HFFc6 (cell line): ENCODE measurements around the gene CCDC192. TPM values are rescaled to one million over a fixed set of nuclear protein-coding genes. Genes with fewer than 3 reads are reported as not detected.
A peak's percentile ranks its signal among the peaks of the same experiment; 100 is the strongest.

Experiments used
- DNase-seq: peaks from one replicate; pipeline ENCODE4 v3.0.0-alpha.2; 2018
- H3K27ac Mint-ChIP-seq: 2 replicates; pipeline ENCODE4 v1.8.0; 2020; ENCODE audit warnings: mild to moderate bottlenecking, mixed read lengths
- H3K27me3 Mint-ChIP-seq: 2 replicates; pipeline ENCODE4 v1.8.0; 2021; ENCODE audit warnings: mild to moderate bottlenecking, moderate library complexity, mixed read lengths; ENCODE audit not compliant: insufficient read depth
- H3K36me3 Mint-ChIP-seq: 2 replicates; pipeline ENCODE4 v1.8.0; 2021; ENCODE audit warnings: low read depth, mixed read lengths
- H3K4me1 Mint-ChIP-seq: 2 replicates; pipeline ENCODE4 v1.8.0; 2020; ENCODE audit warnings: low read depth, mixed read lengths
- H3K4me3 Mint-ChIP-seq: 2 replicates; pipeline ENCODE4 v1.8.0; 2020; ENCODE audit warnings: mild to moderate bottlenecking, moderate library complexity, mixed read lengths
- H3K9me3 Mint-ChIP-seq: 2 replicates; pipeline ENCODE4 v1.8.0; 2020; ENCODE audit warnings: mild to moderate bottlenecking, mixed read lengths
- total RNA-seq, 6 experiments: library from RNA; stranded (reverse); fragmentation: NEBNext Ultra II Directional; extraction: Animal tissue kit (Norgen Biotek cat#: 25700); gene quantifications; 2 replicates in 1 of 6; 3 replicates in 5 of 6; pipeline ENCODE4 v1.2.3, GENCODE V29; 2021
- TF ChIP-seq, protein P1 (sequence below): fragments of 200-600 bp; sonication (generic); IDR thresholded peaks from 2 replicates; pipeline ENCODE4 v1.5.0; 2021; ENCODE audit warnings: antibody characterized with exemption, mild to moderate bottlenecking

CCDC192 gene
- total RNA-seq, 6 experiments from 2014 or later, result not detected

DNA sequence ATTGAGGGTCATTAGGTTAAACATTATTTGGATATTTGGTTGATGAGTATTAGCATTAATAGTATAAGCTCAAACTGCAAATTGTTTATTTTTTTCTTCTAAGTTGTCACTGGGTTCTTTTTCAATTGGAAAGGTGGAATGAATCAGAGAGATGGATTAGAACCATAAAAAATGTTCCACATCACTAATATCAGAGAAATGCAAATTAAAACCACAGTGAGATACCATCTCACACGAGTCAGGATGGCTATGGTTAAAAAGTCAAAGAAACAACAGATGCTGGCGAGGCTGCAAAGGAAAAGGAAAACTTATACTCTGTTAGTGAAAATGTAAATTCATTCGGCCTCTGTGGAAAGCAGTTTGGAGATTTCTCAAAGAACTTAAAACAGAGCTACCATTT, 122.8 kb downstream of the CCDC192 start:
- H3K4me3 Mint-ChIP-seq, result peak overlapping the region; percentile 63
- peak overlapping the region; percentile 61; the same call in 1 of the 2 replicates for H3K27ac Mint-ChIP-seq
- H3K9me3 Mint-ChIP-seq, result no peaks in the 10 kb centered on the region
- peak; percentile 52 for DNase-seq
- H3K27me3 Mint-ChIP-seq, result peaks cover 11% of the 10 kb centered on the region; the same call in 1 of the 2 replicates
- H3K36me3 Mint-ChIP-seq, result no peaks in the 10 kb centered on the region
- TF ChIP-seq, protein P1, sequence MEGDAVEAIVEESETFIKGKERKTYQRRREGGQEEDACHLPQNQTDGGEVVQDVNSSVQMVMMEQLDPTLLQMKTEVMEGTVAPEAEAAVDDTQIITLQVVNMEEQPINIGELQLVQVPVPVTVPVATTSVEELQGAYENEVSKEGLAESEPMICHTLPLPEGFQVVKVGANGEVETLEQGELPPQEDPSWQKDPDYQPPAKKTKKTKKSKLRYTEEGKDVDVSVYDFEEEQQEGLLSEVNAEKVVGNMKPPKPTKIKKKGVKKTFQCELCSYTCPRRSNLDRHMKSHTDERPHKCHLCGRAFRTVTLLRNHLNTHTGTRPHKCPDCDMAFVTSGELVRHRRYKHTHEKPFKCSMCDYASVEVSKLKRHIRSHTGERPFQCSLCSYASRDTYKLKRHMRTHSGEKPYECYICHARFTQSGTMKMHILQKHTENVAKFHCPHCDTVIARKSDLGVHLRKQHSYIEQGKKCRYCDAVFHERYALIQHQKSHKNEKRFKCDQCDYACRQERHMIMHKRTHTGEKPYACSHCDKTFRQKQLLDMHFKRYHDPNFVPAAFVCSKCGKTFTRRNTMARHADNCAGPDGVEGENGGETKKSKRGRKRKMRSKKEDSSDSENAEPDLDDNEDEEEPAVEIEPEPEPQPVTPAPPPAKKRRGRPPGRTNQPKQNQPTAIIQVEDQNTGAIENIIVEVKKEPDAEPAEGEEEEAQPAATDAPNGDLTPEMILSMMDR, result no peak
- H3K4me1 Mint-ChIP-seq, result peaks cover 36% of the 10 kb centered on the region

DNA sequence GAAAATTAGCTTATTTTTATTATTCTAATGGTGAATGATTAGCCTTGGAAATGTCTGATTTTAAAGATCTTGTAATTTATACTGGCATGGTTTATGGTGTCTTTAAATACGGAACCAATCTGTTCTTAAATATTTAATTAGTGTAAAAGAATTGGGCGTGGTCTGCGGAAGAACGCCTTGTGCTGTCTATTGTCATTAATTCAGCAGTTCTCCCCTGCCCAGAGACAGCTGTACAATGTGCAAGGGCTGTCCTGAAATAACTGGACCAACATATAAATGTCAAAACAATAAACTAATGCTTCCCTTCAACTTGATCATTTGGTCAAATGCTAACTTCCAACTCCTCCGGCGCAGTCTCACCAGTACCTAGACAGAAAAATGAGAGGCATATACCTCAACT, 124.3 kb downstream of the CCDC192 start:
- H3K27me3 Mint-ChIP-seq, result peaks cover 13% of the 10 kb centered on the region; the same call in 1 of the 2 replicates
- peaks cover 22% of the 10 kb centered on the region for H3K4me1 Mint-ChIP-seq
- no peak overlapping the region for H3K4me3 Mint-ChIP-seq
- no peak overlapping the region for H3K27ac Mint-ChIP-seq
- H3K36me3 Mint-ChIP-seq, result no peaks in the 10 kb centered on the region
- H3K9me3 Mint-ChIP-seq, result no peaks in the 10 kb centered on the region
- TF ChIP-seq, protein P1, result no peak
- no peak for DNase-seq

DNA sequence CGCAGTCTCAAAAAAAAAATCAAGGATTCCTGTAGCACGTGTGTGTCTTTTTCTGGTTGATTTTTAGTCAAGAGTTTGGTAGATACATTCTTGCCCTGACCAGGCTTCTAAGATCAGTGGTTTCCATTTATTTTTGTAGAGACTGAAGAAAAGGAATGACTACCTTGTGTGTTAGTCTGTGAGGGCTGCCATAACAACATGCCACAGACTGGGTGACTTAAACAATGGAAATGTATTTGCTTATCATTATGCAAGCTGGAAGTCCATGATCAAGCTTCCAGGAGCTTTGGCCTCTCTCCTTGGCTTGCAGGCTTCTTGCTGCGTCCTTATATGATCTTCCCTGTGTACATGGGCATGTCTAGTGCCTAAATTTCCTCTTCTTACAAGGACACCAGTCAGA, 127.0 kb downstream of the CCDC192 start:
- H3K4me3 Mint-ChIP-seq, result no peak overlapping the region
- TF ChIP-seq, protein P1, result no peak
- H3K36me3 Mint-ChIP-seq, result no peaks in the 10 kb centered on the region
- H3K9me3 Mint-ChIP-seq, result no peaks in the 10 kb centered on the region
- H3K4me1 Mint-ChIP-seq, result peaks cover 20% of the 10 kb centered on the region
- H3K27ac Mint-ChIP-seq, result no peak overlapping the region
- DNase-seq, result no peak
- peaks cover 4% of the 10 kb centered on the region; the same call in 1 of the 2 replicates for H3K27me3 Mint-ChIP-seq

DNA sequence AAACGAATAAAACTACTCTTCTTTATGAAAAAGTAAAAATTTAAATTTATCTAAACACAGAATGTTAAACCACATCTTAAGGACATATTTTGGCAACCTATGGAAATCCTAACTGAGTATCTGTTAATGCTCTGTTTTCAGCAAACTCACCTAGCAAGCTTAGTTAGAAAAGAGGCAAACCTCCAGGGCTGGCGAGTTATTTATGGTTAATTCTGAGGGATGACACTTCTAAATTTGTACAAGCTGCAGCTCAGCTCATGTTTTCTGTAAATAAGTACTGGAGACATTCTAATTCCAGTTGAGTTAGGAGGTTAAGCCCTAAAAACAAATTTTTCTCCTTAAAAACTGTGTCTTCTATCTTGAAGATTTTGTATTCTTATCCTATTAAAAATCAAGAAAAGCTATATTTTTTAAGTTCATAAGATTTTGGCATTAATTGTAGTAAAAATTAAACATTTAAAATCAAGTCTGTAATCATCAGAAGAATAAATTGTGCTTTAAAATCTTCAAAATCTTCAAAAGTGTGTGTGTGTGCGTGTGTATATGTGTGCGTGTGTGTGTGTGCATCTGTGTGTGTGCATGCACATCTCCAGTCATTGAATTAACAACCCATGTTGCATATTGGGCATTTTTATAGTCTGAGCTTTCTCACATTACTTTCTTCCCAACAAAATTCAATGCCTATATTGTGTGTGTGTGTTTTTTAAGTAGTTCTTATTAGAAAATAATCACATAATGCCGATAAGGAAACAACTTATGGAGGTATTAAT, 127.8 kb downstream of the CCDC192 start:
- Mint-ChIP-seq H3K36me3 (no peaks in the 10 kb centered on the region), H3K4me3 (no peak overlapping the region), H3K9me3 (no peaks in the 10 kb centered on the region), H3K4me1 (peaks cover 12% of the 10 kb centered on the region), H3K27me3 (peaks cover 8% of the 10 kb centered on the region; the same call in 1 of the 2 replicates), H3K27ac (no peak overlapping the region)
- no peak for DNase-seq
- TF ChIP-seq, protein P1, result no peak

DNA sequence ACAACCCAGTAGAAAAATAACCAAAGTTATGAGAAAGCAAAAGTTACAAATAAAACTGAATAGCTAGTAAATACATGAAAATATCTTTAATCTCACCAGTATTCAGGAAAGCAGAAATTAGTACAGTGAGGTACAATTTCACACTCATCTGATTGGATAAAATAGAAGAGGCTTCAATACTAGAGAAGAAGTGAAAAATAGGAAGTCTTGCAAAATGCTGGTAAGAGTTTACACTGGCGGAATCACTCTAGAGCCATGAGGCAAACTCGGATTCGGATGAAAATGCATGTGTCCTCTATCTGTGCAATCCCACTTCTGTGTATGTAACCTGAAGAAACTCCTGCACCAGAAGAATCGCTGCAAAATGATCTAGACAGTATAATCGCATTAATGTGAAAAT, 128.9 kb downstream of the CCDC192 start:
- H3K27ac Mint-ChIP-seq, result no peak overlapping the region
- no peaks in the 10 kb centered on the region for H3K36me3 Mint-ChIP-seq

More for the DNA sequence above, 128.9 kb downstream of the CCDC192 start:
- H3K9me3 Mint-ChIP-seq, result no peaks in the 10 kb centered on the region
- TF ChIP-seq, protein P1, result no peak
- no peak for DNase-seq
- H3K27me3 Mint-ChIP-seq, result peaks cover 11% of the 10 kb centered on the region; the same call in 1 of the 2 replicates
- peaks cover 5% of the 10 kb centered on the region; the same call in 1 of the 2 replicates for H3K4me1 Mint-ChIP-seq
- H3K4me3 Mint-ChIP-seq, result no peak overlapping the region
